ENCODE measurements around the gene TMED1. TPM values are rescaled to one million over a fixed set of nuclear protein-coding genes. Genes with fewer than 3 reads are reported as not detected.

Gene TMED1
- total and polyA plus RNA-seq, 9 of the 15 experiments (the other 6 are each of a cell fraction or from before 2014, with no cell fraction given) = 0.86 to 30.2 (median 23.5) TPM

GRCh38 chr19:10835754-10836478, at the start of gene TMED1 (continued):
- TF ChIP-seq ZNF24 (IDR thresholded peaks at IDR 0.05) = no peak
- TF ChIP-seq BCL6 (CRISPR knock-in tag; IDR thresholded peaks at IDR 0.05) = no peak
- TF ChIP-seq KLF13 (tag; IDR thresholded peaks at IDR 0.05; ENCODE audit: borderline replicate concordance, low read depth) = peak; percentile 90
- TF ChIP-seq ZFP91 (CRISPR knock-in tag; IDR thresholded peaks at IDR 0.05) = peak; percentile 99
- no peak for TF ChIP-seq RBBP5 (IDR thresholded peaks at IDR 0.05; ENCODE audit: borderline replicate concordance, insufficient read depth, low read length, poor library complexity, severe bottlenecking)
- no peak for TF ChIP-seq TARDBP (IDR thresholded peaks at IDR 0.05)
- no peak for TF ChIP-seq ZNF586 (CRISPR knock-in tag; conservative IDR thresholded peaks at IDR 0.05)
- no peak for TF ChIP-seq SNAPC5 (CRISPR knock-in tag; IDR thresholded peaks at IDR 0.05)
- TF ChIP-seq UBTF (IDR thresholded peaks at IDR 0.05; ENCODE audit: borderline replicate concordance in 1 of 2, low read depth in 2 of 2, low read length in 2 of 2) = 0 out of 4 replicates have a peak, but pooled peaks of 1 of the 2 experiments have one; percentile 55
- no peak for TF ChIP-seq HINFP (tag; conservative IDR thresholded peaks at IDR 0.05; ENCODE audit: low read depth)
- peak; percentile 63 for TF ChIP-seq HMGN3 (IDR thresholded peaks at IDR 0.05; ENCODE audit: borderline replicate concordance, extremely low read depth, insufficient read length, low read depth, low read length)
- no peak for TF ChIP-seq MCM2 (IDR thresholded peaks at IDR 0.05; ENCODE audit: low read depth)
- TF ChIP-seq ZNF146 (CRISPR knock-in tag; IDR thresholded peaks at IDR 0.05; ENCODE audit: unreplicated experiment) = no peak
- TF ChIP-seq ZNF444 (CRISPR knock-in tag; IDR thresholded peaks at IDR 0.05) = no peak
- TF ChIP-seq PYGO2 (tag; IDR thresholded peaks at IDR 0.05) = no peak
- TF ChIP-seq EWSR1 (IDR thresholded peaks at IDR 0.05; ENCODE audit: borderline replicate concordance, low read depth, partially characterized antibody) = no peak
- TF ChIP-seq ID3 (CRISPR knock-in tag; IDR thresholded peaks at IDR 0.05) = no peak
- TF ChIP-seq ID3 (tag; IDR thresholded peaks at IDR 0.05) = no peak
- TF ChIP-seq TAF7 (tag; IDR thresholded peaks at IDR 0.05) = peak; percentile 76
- TF ChIP-seq ETS1 (conservative IDR thresholded peaks at IDR 0.05; ENCODE audit: control insufficient read depth, low read depth, low read length) = no peak

All from K562 (cell line).